ENCODE measurements around the gene PPP1R12B.
"Not testable (repeated sequence)": the region's sequence is repeated elsewhere in the genome, so short reads cannot be mapped to it uniquely, and the experiment has no call there.

Gene PPP1R12B

GRCh38 chr1:202471246-202471645, 122.7 kb downstream of the PPP1R12B start:
- no peak overlapping the region for H3K4me3 ChIP-seq (ENCODE audit: low read depth, low read length)
- TF ChIP-seq, protein P1, sequence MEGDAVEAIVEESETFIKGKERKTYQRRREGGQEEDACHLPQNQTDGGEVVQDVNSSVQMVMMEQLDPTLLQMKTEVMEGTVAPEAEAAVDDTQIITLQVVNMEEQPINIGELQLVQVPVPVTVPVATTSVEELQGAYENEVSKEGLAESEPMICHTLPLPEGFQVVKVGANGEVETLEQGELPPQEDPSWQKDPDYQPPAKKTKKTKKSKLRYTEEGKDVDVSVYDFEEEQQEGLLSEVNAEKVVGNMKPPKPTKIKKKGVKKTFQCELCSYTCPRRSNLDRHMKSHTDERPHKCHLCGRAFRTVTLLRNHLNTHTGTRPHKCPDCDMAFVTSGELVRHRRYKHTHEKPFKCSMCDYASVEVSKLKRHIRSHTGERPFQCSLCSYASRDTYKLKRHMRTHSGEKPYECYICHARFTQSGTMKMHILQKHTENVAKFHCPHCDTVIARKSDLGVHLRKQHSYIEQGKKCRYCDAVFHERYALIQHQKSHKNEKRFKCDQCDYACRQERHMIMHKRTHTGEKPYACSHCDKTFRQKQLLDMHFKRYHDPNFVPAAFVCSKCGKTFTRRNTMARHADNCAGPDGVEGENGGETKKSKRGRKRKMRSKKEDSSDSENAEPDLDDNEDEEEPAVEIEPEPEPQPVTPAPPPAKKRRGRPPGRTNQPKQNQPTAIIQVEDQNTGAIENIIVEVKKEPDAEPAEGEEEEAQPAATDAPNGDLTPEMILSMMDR (IDR thresholded peaks at IDR 0.05; ENCODE audit: low read depth, low read length) = no peak

GRCh38 chr1:202472347-202473124, 124.0 kb downstream of the PPP1R12B start:
- not testable (repeated sequence) for H3K4me3 ChIP-seq (ENCODE audit: low read depth, low read length)

- H3K4me3 ChIP-seq (ENCODE audit: low read depth, low read length) = not testable (repeated sequence)
These were observed 125.0 kb downstream of the PPP1R12B start for GRCh38 chr1:202473266-202474045.

- H3K4me3 ChIP-seq (ENCODE audit: low read depth, low read length) = not testable (repeated sequence)
These were observed 131.2 kb downstream of the PPP1R12B start for GRCh38 chr1:202479661-202480060.

DNA sequence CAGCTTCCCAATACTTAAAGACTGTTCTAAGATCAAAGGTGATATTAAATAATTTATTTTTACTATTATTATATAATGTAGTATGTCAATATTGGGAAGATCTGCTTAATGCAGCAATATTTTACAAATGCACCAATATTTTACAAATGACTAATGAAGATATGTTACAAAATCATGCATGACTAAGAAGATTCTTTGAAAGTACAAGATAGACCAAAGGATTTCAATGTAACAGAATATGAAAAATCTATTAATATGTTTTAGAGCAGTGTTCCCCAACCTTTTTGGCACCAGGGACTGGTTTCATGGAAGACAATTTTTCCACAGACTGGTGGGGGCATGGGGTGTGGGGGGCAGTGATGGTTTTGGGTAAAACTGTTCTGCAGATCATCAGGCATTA, 132.1 kb downstream of the PPP1R12B start:
- H3K4me3 ChIP-seq (ENCODE audit: low read depth, low read length) = not testable (repeated sequence)

DNA sequence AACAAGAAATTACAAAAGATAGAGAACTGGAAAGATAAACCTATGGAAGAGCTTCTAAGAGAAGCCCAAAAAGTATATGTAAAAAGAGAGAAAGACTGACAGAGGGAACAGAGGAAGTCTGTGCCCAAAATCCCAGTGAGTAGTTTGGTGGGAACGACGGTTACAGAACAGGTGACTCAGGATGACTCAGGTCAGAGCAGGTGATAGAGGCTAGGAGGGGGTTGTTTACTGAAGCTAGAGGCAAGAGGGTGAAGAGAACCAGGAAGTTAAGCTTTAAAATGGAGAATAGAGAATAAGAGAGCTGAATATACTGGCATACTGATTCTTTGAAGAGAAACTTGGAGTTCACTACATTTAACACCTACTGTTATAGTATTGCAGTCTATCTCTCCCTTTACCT, 134.9 kb downstream of the PPP1R12B start:
- H3K4me3 ChIP-seq (ENCODE audit: low read depth, low read length) = not testable (repeated sequence)

GRCh38 chr1:202484032-202484431, 135.5 kb downstream of the PPP1R12B start:
- not testable (repeated sequence) for H3K4me3 ChIP-seq (ENCODE audit: low read depth, low read length)

DNA sequence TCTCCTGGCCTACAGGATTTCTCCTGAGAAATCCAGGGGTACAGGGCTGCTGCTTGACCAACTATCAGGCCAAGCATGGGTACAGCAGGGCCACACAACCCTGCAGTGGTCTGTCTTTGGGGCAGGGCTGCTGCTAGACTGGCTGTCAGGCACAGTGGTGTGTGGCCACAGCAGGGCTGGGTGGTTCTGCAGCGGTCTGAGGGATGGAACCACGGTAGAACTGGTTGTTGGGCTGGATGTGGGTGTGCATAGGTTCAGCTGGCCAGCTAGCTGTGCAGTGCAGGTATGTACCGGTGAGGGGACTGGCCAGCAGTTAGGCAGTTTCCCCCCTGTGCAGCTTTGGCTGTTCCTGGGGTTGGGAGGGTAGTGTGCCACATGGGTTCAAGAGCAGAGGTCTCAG, 136.3 kb downstream of the PPP1R12B start:
- H3K4me3 ChIP-seq (ENCODE audit: low read depth, low read length) = not testable (repeated sequence)

- H3K4me3 ChIP-seq (ENCODE audit: low read depth, low read length) = not testable (repeated sequence)
These were observed 139.7 kb downstream of the PPP1R12B start for GRCh38 chr1:202488178-202488649.

- not testable (repeated sequence) for H3K4me3 ChIP-seq (ENCODE audit: low read depth, low read length)
These were observed 140.6 kb downstream of the PPP1R12B start for GRCh38 chr1:202489101-202489500.

- H3K4me3 ChIP-seq (ENCODE audit: low read depth, low read length) = not testable (repeated sequence)
These were observed 144.6 kb downstream of the PPP1R12B start for GRCh38 chr1:202493112-202493511.

DNA sequence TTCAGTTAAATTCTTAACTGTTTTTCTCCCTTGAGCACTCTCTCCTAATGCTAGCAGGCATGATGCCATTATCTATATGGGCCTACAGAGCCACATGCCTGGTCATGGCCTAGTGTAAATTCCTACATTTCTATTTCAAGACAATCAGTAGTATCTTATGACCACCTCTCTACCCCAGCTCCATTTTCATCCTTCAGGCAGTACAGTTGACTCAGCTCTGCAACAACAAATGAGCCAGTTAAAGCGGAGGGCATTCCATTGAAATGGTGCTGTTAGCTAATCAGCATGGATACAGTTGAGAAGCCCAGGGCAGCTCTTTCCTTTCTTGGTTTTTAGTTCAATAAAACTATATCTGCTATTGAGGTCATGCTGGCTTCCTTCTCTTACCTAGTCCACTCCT, 150.0 kb downstream of the PPP1R12B start:
- TF ChIP-seq, protein P1 (IDR thresholded peaks at IDR 0.05; ENCODE audit: low read depth, low read length) = no peak
- no peak overlapping the region for H3K4me3 ChIP-seq (ENCODE audit: low read depth, low read length)

DNA sequence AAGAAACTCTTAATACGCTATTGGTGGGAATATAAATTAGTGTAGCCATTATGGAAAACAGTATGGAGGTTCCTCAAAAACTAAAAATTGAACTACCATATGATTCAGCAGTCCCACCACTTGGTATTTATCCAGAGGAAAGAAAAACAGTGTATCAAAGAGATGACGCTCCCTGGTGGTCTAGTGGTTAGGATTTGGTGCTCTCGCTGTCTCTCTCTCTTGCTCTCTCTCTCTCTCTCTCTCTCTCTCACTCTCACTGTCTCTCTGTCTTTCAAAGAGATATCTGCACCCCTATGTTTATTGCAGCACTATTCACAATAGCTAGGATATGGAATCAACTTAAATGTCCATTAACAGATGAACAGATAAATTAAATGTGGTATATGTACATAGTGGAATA, 151.5 kb downstream of the PPP1R12B start:
- not testable (repeated sequence) for H3K4me3 ChIP-seq (ENCODE audit: low read depth, low read length)
